ENCODE data around the gene CNTNAP3B. TPM values are rescaled to one million over a fixed set of nuclear protein-coding genes. Genes with fewer than 3 reads are reported as not detected.

CNTNAP3B gene
- 14.4 to 18.0 TPM (median 15.0 TPM) in 5 replicates for total RNA-seq (2022; extraction: Qiagen RNA extraction)

GRCh38 chr9:42129073-42129729, at the start of gene CNTNAP3B:
Gene CNTNAP3B, minus strand, starts transcription at chr9:42129426. Its CDS starts 332 bp downstream, at chr9:42129094.

Other genes starting within 250 kb of the CNTNAP3B start
- not detected in 5 replicates for gene SPATA31A6, start 54.2 kb upstream of the CNTNAP3B start, total RNA-seq (2022; extraction: Qiagen RNA extraction)